HepG2 (cell line): Measurements from ENCODE around the gene WDR70. TPM values are rescaled to one million over a fixed set of nuclear protein-coding genes. Genes with fewer than 3 reads are reported as not detected.

Experiments used
- ELF3 ChIP-seq: IDR thresholded peaks from 2 replicates; pipeline ENCODE4 v1.6.1; 2016; ENCODE audit warnings: missing genetic modification reagents, missing compliant biosample characterization
- ESRRA ChIP-seq: sonication (generic); formaldehyde crosslinking; IDR thresholded peaks from 2 replicates; pipeline ENCODE4 v1.5.1; 2020; ENCODE audit warnings: mild to moderate bottlenecking, low read depth, missing genetic modification reagents
- ETV5 ChIP-seq: IDR thresholded peaks from 2 replicates; pipeline ENCODE4 v1.6.1; 2018; ENCODE audit warnings: missing biosample characterization, missing genetic modification reagents, inconsistent platforms, borderline replicate concordance
- FOXK1 ChIP-seq: sonication (generic); formaldehyde crosslinking; IDR thresholded peaks from 2 replicates; pipeline ENCODE4 v1.4.0; 2020; ENCODE audit warnings: low read depth, missing genetic modification reagents, borderline replicate concordance
- GABPB1 ChIP-seq: IDR thresholded peaks from 2 replicates; pipeline ENCODE4 v1.6.1; 2016; ENCODE audit warnings: mild to moderate bottlenecking, missing genetic modification reagents, moderate library complexity, missing compliant biosample characterization
- HBP1 ChIP-seq: IDR thresholded peaks from 2 replicates; pipeline ENCODE4 v1.6.1; 2016; ENCODE audit warnings: low read depth, control low read depth
- KDM5B ChIP-seq: sonication (generic); formaldehyde crosslinking; IDR thresholded peaks from 2 replicates; pipeline ENCODE4 v1.4.0; 2020; ENCODE audit warnings: missing genetic modification reagents, mild to moderate bottlenecking, borderline replicate concordance
- SIN3B ChIP-seq: fragments of 150-350 bp; IDR thresholded peaks from 2 replicates; pipeline ENCODE4 v1.6.1; 2014; ENCODE audit warnings: low read length
- SMAD3 ChIP-seq: sonication (generic); formaldehyde crosslinking; IDR thresholded peaks from 2 replicates; pipeline ENCODE4 v1.4.0; 2020; ENCODE audit warnings: missing genetic modification reagents
- SPEN ChIP-seq: sonication (generic); formaldehyde crosslinking; IDR thresholded peaks from 2 replicates; pipeline ENCODE4 v1.5.1; 2020; ENCODE audit warnings: low read depth, mild to moderate bottlenecking, missing genetic modification reagents
- ZBTB25 ChIP-seq: IDR thresholded peaks from 2 replicates; pipeline ENCODE4 v1.6.1; 2018; ENCODE audit warnings: missing genetic modification reagents
- ZBTB42 ChIP-seq: sonication (generic); formaldehyde crosslinking; IDR thresholded peaks from 2 replicates; pipeline ENCODE4 v1.5.0; 2020; ENCODE audit warnings: mild to moderate bottlenecking, missing genetic modification reagents
- ZMYM3 ChIP-seq: sonication (generic); formaldehyde crosslinking; IDR thresholded peaks from 2 replicates; pipeline ENCODE4 v1.5.1; 2020; ENCODE audit warnings: mild to moderate bottlenecking, missing genetic modification reagents
- ZNF350 ChIP-seq: sonication (generic); formaldehyde crosslinking; IDR thresholded peaks from 2 replicates; pipeline ENCODE4 v1.4.0; 2020; ENCODE audit warnings: mild to moderate bottlenecking, low read depth, missing genetic modification reagents, borderline replicate concordance
- ZNF766 ChIP-seq: sonication (generic); formaldehyde crosslinking; IDR thresholded peaks from 2 replicates; pipeline ENCODE4 v1.5.0; 2020; ENCODE audit warnings: missing genetic modification reagents, borderline replicate concordance
- ZSCAN29 ChIP-seq: sonication (generic); formaldehyde crosslinking; conservative IDR thresholded peaks from 2 replicates; pipeline ENCODE4 v1.4.0; 2020; ENCODE audit warnings: mild to moderate bottlenecking, missing genetic modification reagents
- ZZZ3 ChIP-seq: sonication (generic); formaldehyde crosslinking; IDR thresholded peaks from 2 replicates; pipeline ENCODE4 v1.4.0; 2020; ENCODE audit warnings: missing genetic modification reagents, mild to moderate bottlenecking, borderline replicate concordance
- polyA plus RNA-seq, 8 experiments: library from polyadenylated mRNA; depleted of rRNA in 3 of 8; stranded (reverse) in 7 of 8; unstranded in 1 of 8; fragments of >200 nt; fragmentation: Illumina TruSeq in 4 of 8; extraction: Trizol in 4 of 8; gene quantifications; 2 replicates each; pipeline versions ENCODE4 v1.2.1 to v1.2.3, GENCODE V29; 2011 to 2016; ENCODE audit warnings: low read depth in 4 of 8, missing spikeins in 1 of 8, mixed read lengths in 1 of 8; ENCODE audit not compliant: insufficient read depth in 1 of 8
- total RNA-seq, 5 experiments: library from RNA; depleted of rRNA; stranded (reverse); fragments of >200 nt; fragmentation: Illumina TruSeq; extraction: Trizol; gene quantifications; 2 replicates each; pipeline ENCODE4 v1.2.3, GENCODE V29; 2016; ENCODE audit warnings: low read depth in 1 of 5
- TF ChIP-seq, protein P1 (sequence below): sonication (generic); IDR thresholded peaks from 2 replicates; pipeline ENCODE4 v1.6.1; 2016; ENCODE audit warnings: low read depth, borderline replicate concordance
- TF ChIP-seq, protein P2 (sequence below): sonication (generic); formaldehyde crosslinking; IDR thresholded peaks from 2 replicates; pipeline ENCODE4 v1.4.0; 2020; ENCODE audit warnings: missing genetic modification reagents
- TF ChIP-seq, protein P3 (sequence below): sonication (generic); formaldehyde crosslinking; IDR thresholded peaks from 2 replicates; pipeline ENCODE4 v1.4.0; 2020; ENCODE audit warnings: missing genetic modification reagents, borderline replicate concordance
- TF ChIP-seq, protein P4 (sequence below): sonication (generic); formaldehyde crosslinking; IDR thresholded peaks from 2 replicates; pipeline ENCODE4 v1.5.1; 2020; ENCODE audit warnings: mild to moderate bottlenecking, missing genetic modification reagents, moderate library complexity

Gene WDR70
- total and polyA plus RNA-seq, 2 of the 13 experiments (the other 11 are each of a cell fraction or from before 2014, with no cell fraction given): 14.6 to 30.6 TPM

DNA sequence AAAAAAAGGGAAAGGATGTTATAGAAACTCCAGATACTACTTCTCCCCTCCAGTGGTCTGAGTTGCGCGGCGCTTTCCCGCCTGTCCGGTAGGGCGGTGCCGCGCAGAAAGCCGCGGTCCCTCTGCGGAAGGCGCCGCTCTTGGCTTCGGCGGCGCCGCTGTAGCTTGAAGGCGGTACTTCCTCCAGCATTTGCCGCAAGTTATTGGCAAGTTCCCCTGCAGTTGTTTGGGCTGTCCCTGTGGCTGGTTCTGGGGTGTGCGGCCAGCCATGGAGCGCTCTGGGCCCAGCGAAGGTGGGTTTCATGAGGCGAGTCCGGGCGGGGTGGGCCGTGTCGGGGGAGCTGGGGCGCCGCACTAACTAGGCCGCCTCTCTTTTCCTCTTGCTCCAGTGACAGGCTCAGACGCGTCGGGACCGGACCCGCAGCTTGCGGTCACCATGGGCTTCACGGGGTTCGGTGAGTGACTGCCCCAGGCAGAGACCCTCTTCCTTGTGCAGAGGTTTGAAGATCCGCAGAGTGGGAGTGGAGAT, at the start of gene WDR70 (continued):
- peak; percentile 67; the same call in 1 of the 2 replicates for TF ChIP-seq HBP1 (CRISPR knock-in tag)
- peak; percentile 85 for TF ChIP-seq ELF3 (CRISPR knock-in tag)
- 0 out of 2 replicates have a peak, but pooled peaks have one; percentile 18 for TF ChIP-seq ZMYM3 (CRISPR knock-in tag)
- TF ChIP-seq ZBTB42: 0 out of 2 replicates have a peak, but pooled peaks have one; percentile 61
- TF ChIP-seq, protein P1, sequence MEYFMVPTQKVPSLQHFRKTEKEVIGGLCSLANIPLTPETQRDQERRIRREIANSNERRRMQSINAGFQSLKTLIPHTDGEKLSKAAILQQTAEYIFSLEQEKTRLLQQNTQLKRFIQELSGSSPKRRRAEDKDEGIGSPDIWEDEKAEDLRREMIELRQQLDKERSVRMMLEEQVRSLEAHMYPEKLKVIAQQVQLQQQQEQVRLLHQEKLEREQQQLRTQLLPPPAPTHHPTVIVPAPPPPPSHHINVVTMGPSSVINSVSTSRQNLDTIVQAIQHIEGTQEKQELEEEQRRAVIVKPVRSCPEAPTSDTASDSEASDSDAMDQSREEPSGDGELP: peak; percentile 29; the same call in 1 of the 2 replicates
- TF ChIP-seq ESRRA (CRISPR knock-in tag): 0 out of 2 replicates have a peak, but pooled peaks have one; percentile 25
- TF ChIP-seq SMAD3 (CRISPR knock-in tag): peak; percentile 79; the same call in 1 of the 2 replicates
- TF ChIP-seq SIN3B: peak; percentile 67
- 0 out of 2 replicates have a peak, but pooled peaks have one; percentile 52 for TF ChIP-seq ZSCAN29
- TF ChIP-seq ETV5: peak; percentile 58
- TF ChIP-seq ZBTB25 (CRISPR knock-in tag): peak; percentile 82
- peak; percentile 77; the same call in 1 of the 2 replicates for TF ChIP-seq FOXK1 (CRISPR knock-in tag)
- TF ChIP-seq, protein P2, sequence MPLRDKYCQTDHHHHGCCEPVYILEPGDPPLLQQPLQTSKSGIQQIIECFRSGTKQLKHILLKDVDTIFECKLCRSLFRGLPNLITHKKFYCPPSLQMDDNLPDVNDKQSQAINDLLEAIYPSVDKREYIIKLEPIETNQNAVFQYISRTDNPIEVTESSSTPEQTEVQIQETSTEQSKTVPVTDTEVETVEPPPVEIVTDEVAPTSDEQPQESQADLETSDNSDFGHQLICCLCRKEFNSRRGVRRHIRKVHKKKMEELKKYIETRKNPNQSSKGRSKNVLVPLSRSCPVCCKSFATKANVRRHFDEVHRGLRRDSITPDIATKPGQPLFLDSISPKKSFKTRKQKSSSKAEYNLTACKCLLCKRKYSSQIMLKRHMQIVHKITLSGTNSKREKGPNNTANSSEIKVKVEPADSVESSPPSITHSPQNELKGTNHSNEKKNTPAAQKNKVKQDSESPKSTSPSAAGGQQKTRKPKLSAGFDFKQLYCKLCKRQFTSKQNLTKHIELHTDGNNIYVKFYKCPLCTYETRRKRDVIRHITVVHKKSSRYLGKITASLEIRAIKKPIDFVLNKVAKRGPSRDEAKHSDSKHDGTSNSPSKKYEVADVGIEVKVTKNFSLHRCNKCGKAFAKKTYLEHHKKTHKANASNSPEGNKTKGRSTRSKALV (CRISPR knock-in tag): peak; percentile 55; the same call in 1 of the 2 replicates
- TF ChIP-seq, protein P3, sequence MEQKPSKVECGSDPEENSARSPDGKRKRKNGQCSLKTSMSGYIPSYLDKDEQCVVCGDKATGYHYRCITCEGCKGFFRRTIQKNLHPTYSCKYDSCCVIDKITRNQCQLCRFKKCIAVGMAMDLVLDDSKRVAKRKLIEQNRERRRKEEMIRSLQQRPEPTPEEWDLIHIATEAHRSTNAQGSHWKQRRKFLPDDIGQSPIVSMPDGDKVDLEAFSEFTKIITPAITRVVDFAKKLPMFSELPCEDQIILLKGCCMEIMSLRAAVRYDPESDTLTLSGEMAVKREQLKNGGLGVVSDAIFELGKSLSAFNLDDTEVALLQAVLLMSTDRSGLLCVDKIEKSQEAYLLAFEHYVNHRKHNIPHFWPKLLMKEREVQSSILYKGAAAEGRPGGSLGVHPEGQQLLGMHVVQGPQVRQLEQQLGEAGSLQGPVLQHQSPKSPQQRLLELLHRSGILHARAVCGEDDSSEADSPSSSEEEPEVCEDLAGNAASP (CRISPR knock-in tag): peak; percentile 25; the same call in 1 of the 2 replicates
- peak; percentile 90; the same call in 1 of the 2 replicates for TF ChIP-seq ZZZ3 (CRISPR knock-in tag)
- TF ChIP-seq, protein P4, sequence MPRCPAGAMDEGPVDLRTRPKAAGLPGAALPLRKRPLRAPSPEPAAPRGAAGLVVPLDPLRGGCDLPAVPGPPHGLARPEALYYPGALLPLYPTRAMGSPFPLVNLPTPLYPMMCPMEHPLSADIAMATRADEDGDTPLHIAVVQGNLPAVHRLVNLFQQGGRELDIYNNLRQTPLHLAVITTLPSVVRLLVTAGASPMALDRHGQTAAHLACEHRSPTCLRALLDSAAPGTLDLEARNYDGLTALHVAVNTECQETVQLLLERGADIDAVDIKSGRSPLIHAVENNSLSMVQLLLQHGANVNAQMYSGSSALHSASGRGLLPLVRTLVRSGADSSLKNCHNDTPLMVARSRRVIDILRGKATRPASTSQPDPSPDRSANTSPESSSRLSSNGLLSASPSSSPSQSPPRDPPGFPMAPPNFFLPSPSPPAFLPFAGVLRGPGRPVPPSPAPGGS (CRISPR knock-in tag): 0 out of 2 replicates have a peak, but pooled peaks have one; percentile 55
- TF ChIP-seq GABPB1: peak; percentile 96
- TF ChIP-seq ZNF350: peak; percentile 80; the same call in 1 of the 2 replicates
- peak; percentile 96 for TF ChIP-seq SPEN (CRISPR knock-in tag)
- peak; percentile 82; the same call in 1 of the 2 replicates for TF ChIP-seq ZNF766 (CRISPR knock-in tag)
- TF ChIP-seq KDM5B: peak; percentile 85; the same call in 1 of the 2 replicates
